ENCODE measurements around the gene PAFAH2. TPM values are rescaled to one million over a fixed set of nuclear protein-coding genes. Genes with fewer than 3 reads are reported as not detected.
A peak's percentile ranks its signal among the peaks of the same experiment; 100 is the strongest.

The PAFAH2 gene
- polyA plus RNA-seq, 1 of the 3 experiments (the other 2 are of a cell fraction), result 10.8 TPM

- POLR2A ChIA-PET, result no interaction called here
- TF ChIP-seq TCF12 (IDR thresholded peaks at IDR 0.05), result no peak
- TF ChIP-seq, protein P1, sequence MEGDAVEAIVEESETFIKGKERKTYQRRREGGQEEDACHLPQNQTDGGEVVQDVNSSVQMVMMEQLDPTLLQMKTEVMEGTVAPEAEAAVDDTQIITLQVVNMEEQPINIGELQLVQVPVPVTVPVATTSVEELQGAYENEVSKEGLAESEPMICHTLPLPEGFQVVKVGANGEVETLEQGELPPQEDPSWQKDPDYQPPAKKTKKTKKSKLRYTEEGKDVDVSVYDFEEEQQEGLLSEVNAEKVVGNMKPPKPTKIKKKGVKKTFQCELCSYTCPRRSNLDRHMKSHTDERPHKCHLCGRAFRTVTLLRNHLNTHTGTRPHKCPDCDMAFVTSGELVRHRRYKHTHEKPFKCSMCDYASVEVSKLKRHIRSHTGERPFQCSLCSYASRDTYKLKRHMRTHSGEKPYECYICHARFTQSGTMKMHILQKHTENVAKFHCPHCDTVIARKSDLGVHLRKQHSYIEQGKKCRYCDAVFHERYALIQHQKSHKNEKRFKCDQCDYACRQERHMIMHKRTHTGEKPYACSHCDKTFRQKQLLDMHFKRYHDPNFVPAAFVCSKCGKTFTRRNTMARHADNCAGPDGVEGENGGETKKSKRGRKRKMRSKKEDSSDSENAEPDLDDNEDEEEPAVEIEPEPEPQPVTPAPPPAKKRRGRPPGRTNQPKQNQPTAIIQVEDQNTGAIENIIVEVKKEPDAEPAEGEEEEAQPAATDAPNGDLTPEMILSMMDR (IDR thresholded peaks at IDR 0.05), result no peak
- TF ChIP-seq MXI1 (IDR thresholded peaks at IDR 0.05; ENCODE audit: low read depth, low read length), result no peak
- TF ChIP-seq YY1 (IDR thresholded peaks at IDR 0.05; ENCODE audit: low read depth), result no peak
- TF ChIP-seq ELF1 (IDR thresholded peaks at IDR 0.05), result no peak
- TF ChIP-seq RCOR1 (IDR thresholded peaks at IDR 0.05; ENCODE audit: low read length), result no peak
- Histone ChIP-seq H3K36me3 (replicated peaks in 1 of 2; ENCODE audit: control insufficient read depth in 1 of 2, insufficient read depth in 2 of 2, low read length in 1 of 2) (no peaks in the 10 kb centered on the region), H3F3A (replicated peaks; ENCODE audit: insufficient read depth) (no peaks in the 10 kb centered on the region), H3K4me2 (no peak overlapping the region), H4K20me1 (ENCODE audit: insufficient read depth) (no peaks in the 10 kb centered on the region), H3K4me1 (ENCODE audit: control insufficient read depth in 1 of 2, insufficient read depth in 2 of 2, low read depth in 1 of 2, low read length in 1 of 2) (peaks cover 8 to 41% of the 10 kb centered on the region in 2 experiments; a peak in 2 of 4 replicates), H3K9me3 (no peaks in the 10 kb centered on the region), H3K27me3 (ENCODE audit: insufficient read depth) (no peaks in the 10 kb centered on the region), H3K27ac (ENCODE audit: low read depth in 2 of 2, low read length in 1 of 2) (no peak overlapping the region), H3K4me3 (ENCODE audit: low read depth in 2 of 2, low read length in 1 of 2) (no peak overlapping the region), H3K9ac (no peak overlapping the region), H2AFZ (ENCODE audit: low read depth) (no peak overlapping the region), H3K79me2 (ENCODE audit: insufficient read depth) (no peaks in the 10 kb centered on the region), H3K9me2 (no peaks in the 10 kb centered on the region)
- WGBS (ENCODE audit: low lambda C conversion rate), result 67% methylated on average over 5 of the region's 6 CpGs
- no peak for DNase-seq
- CTCF ChIA-PET, result interaction anchor here (2.0 to 2.2 kb wide), 2 partner anchors 13 to 122 kb away, joined by 7 to 10 read pairs; no protein-coding TSS in a partner anchor
Observed at GRCh38 chr1:26017606-26018005, 19.7 kb upstream of the PAFAH2 start.

DNA sequence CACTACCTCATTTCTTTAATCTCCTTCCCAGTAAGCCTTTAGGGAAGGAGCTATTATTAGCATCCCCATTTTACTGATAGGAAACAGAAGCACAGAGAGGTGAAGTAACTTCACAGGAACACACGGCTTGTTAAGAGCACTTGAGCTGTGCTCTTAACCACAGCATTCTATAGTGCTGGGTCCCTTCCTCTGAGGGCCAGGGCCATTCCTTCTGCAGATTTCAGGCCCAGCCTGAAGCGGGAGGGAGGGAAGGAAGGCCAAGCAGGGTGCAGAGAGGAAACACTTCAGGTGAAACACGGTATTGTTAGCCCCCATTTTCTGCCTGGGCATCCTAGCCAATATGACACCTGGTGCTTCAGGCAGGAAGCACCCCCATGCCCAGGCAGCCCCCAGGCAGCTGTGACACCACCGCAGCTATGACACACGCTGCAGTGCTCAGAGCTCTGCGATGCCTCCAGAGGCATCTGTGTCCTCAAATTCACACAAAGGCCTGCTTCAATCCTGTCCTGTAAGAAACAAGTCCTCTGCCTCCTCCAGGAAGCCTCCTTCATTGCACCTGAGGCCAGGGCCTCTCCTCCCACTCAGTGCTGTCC, 19.2 kb upstream of the PAFAH2 start:
- Histone ChIP-seq H2AFZ (ENCODE audit: low read depth) (no peak overlapping the region), H3K9ac (no peak overlapping the region)
- CTCF ChIA-PET, result interaction anchor here (2.0 to 2.2 kb wide), 2 partner anchors 12 to 122 kb away, joined by 7 to 10 read pairs; no protein-coding TSS in a partner anchor
- no peak for TF ChIP-seq TAF1 (IDR thresholded peaks at IDR 0.05; ENCODE audit: borderline replicate concordance, low read depth, low read length)
- TF ChIP-seq YY1 (IDR thresholded peaks at IDR 0.05; ENCODE audit: low read depth), result no peak
- TF ChIP-seq FOXJ3 (CRISPR knock-in tag; IDR thresholded peaks at IDR 0.05), result no peak
- TF ChIP-seq, protein P2, sequence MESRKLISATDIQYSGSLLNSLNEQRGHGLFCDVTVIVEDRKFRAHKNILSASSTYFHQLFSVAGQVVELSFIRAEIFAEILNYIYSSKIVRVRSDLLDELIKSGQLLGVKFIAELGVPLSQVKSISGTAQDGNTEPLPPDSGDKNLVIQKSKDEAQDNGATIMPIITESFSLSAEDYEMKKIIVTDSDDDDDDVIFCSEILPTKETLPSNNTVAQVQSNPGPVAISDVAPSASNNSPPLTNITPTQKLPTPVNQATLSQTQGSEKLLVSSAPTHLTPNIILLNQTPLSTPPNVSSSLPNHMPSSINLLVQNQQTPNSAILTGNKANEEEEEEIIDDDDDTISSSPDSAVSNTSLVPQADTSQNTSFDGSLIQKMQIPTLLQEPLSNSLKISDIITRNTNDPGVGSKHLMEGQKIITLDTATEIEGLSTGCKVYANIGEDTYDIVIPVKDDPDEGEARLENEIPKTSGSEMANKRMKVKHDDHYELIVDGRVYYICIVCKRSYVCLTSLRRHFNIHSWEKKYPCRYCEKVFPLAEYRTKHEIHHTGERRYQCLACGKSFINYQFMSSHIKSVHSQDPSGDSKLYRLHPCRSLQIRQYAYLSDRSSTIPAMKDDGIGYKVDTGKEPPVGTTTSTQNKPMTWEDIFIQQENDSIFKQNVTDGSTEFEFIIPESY (IDR thresholded peaks at IDR 0.05; ENCODE audit: borderline replicate concordance, low read depth), result no peak
- TF ChIP-seq POLR2AphosphoS5 (IDR thresholded peaks at IDR 0.05; ENCODE audit: low read depth, low read length), result no peak
- no peak for TF ChIP-seq RAD21 (IDR thresholded peaks at IDR 0.05; ENCODE audit: low read length)
- no peak for TF ChIP-seq REST (IDR thresholded peaks at IDR 0.05; ENCODE audit: low read depth, low read length)
- no peak for TF ChIP-seq JUND (IDR thresholded peaks at IDR 0.05)
- no peak for TF ChIP-seq ELF1 (IDR thresholded peaks at IDR 0.05)
- TF ChIP-seq, protein P1 (IDR thresholded peaks at IDR 0.05), result no peak
- TF ChIP-seq, protein P3, sequence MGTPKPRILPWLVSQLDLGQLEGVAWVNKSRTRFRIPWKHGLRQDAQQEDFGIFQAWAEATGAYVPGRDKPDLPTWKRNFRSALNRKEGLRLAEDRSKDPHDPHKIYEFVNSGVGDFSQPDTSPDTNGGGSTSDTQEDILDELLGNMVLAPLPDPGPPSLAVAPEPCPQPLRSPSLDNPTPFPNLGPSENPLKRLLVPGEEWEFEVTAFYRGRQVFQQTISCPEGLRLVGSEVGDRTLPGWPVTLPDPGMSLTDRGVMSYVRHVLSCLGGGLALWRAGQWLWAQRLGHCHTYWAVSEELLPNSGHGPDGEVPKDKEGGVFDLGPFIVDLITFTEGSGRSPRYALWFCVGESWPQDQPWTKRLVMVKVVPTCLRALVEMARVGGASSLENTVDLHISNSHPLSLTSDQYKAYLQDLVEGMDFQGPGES (IDR thresholded peaks at IDR 0.05; ENCODE audit: low read depth, low read length), result no peak
- TF ChIP-seq NFIC (IDR thresholded peaks at IDR 0.05; ENCODE audit: borderline replicate concordance), result no peak
- no peak for TF ChIP-seq RXRA (IDR thresholded peaks at IDR 0.05; ENCODE audit: borderline replicate concordance, low read depth)

More for the DNA sequence above, 19.2 kb upstream of the PAFAH2 start:
- no peaks in the 10 kb centered on the region for H3K9me3 ChIP-seq
- H3K79me2 ChIP-seq (ENCODE audit: insufficient read depth), result no peaks in the 10 kb centered on the region
- H3F3A ChIP-seq (replicated peaks; ENCODE audit: insufficient read depth), result no peaks in the 10 kb centered on the region
- no peak overlapping the region for H3K4me3 ChIP-seq (ENCODE audit: low read depth in 2 of 2, low read length in 1 of 2)
- H3K36me3 ChIP-seq (replicated peaks in 1 of 2; ENCODE audit: control insufficient read depth in 1 of 2, insufficient read depth in 2 of 2, low read length in 1 of 2), result no peaks in the 10 kb centered on the region
- peak overlapping the region; percentile 54; the same call in 1 of the 2 replicates for H3K4me2 ChIP-seq
- H3K27ac ChIP-seq (ENCODE audit: low read depth in 2 of 2, low read length in 1 of 2), result no peak overlapping the region
- H3K27me3 ChIP-seq (ENCODE audit: insufficient read depth), result no peaks in the 10 kb centered on the region
- H3K9me2 ChIP-seq, result no peaks in the 10 kb centered on the region
- H4K20me1 ChIP-seq (ENCODE audit: insufficient read depth), result no peaks in the 10 kb centered on the region
- POLR2A ChIA-PET, result interaction anchor here (0.9 kb wide), 1 partner anchor 185 kb away, joined by 3 read pairs; no protein-coding TSS in a partner anchor
- peaks cover 8 to 36% of the 10 kb centered on the region in 2 experiments; a peak in 2 of 4 replicates for H3K4me1 ChIP-seq (ENCODE audit: control insufficient read depth in 1 of 2, insufficient read depth in 2 of 2, low read depth in 1 of 2, low read length in 1 of 2)
- no peak for DNase-seq
- WGBS (ENCODE audit: low lambda C conversion rate), result 75% methylated on average over 4 of the region's 6 CpGs

All from SK-N-SH (cell line).